K562 (cell line): ENCODE measurements around the gene ERAS.
"Not testable (repeated sequence)": the region's sequence is repeated elsewhere in the genome, so short reads cannot be mapped to it uniquely, and the experiment has no call there.

Experiments used
- EZH2 ChIP-seq: IDR thresholded peaks from 2 replicates; pipeline ENCODE4 v1.6.1; 2012; ENCODE audit warnings: low read depth, mild to moderate bottlenecking, inconsistent platforms, low read length, borderline replicate concordance
- GABPA ChIP-seq: fragments of 200-800 bp; sonication (Bioruptor generic); conservative IDR thresholded peaks from 2 replicates; pipeline ENCODE4 v1.6.1; 2016; ENCODE audit warnings: low read depth, missing genetic modification characterization, missing compliant biosample characterization
- LCOR ChIP-seq: sonication (generic); formaldehyde crosslinking; IDR thresholded peaks from 2 replicates; pipeline ENCODE4 v1.8.0; 2022; ENCODE audit warnings: mild to moderate bottlenecking, missing genetic modification reagents
- NBN ChIP-seq: fragments of 450-650 bp; IDR thresholded peaks from 2 replicates; pipeline ENCODE4 v1.6.1; 2016; ENCODE audit warnings: low read depth, mild to moderate bottlenecking
- NUFIP1 ChIP-seq: fragments of 450-650 bp; IDR thresholded peaks from 2 replicates; pipeline ENCODE4 v1.6.1; 2018; ENCODE audit not compliant: partially characterized antibody
- SMARCA4 ChIP-seq: fragments of 450-650 bp; IDR thresholded peaks from 2 replicates; pipeline ENCODE4 v1.6.1; 2016
- TSC22D4 ChIP-seq: fragments of 450-650 bp; IDR thresholded peaks from 2 replicates; pipeline ENCODE4 v1.6.1; 2016; ENCODE audit warnings: missing genetic modification characterization, missing biosample characterization, control low read depth
- ZNF133 ChIP-seq: fragments of 250-450 bp; sonication (Bioruptor Pico); IDR thresholded peaks from 2 replicates; pipeline ENCODE4 v1.4.0; 2020; ENCODE audit warnings: mild to moderate bottlenecking
- TF ChIP-seq, protein P1 (sequence below), 3 experiments: IDR thresholded peaks in 2 of 3; conservative IDR thresholded peaks in 1 of 3; 2 replicates each; pipeline ENCODE4 v1.5.1; 2011 to 2012; ENCODE audit warnings: low read length in 3 of 3, mild to moderate bottlenecking in 3 of 3, control low read depth in 2 of 3, improper control_type of control experiment in 1 of 3, inconsistent platforms in 1 of 3, low read depth in 1 of 3, mixed read lengths in 1 of 3, moderate library complexity in 1 of 3; ENCODE audit not compliant: insufficient read depth in 2 of 3
- TF ChIP-seq, protein P2 (sequence below): sonication (generic); formaldehyde crosslinking; IDR thresholded peaks from 2 replicates; pipeline ENCODE4 v1.8.0; 2022; ENCODE audit warnings: mild to moderate bottlenecking, missing genetic modification reagents
- TF ChIP-seq, protein P3 (sequence below): sonication (generic); formaldehyde crosslinking; IDR thresholded peaks from 2 replicates; pipeline ENCODE4 v1.8.0; 2023; ENCODE audit warnings: mild to moderate bottlenecking, missing genetic modification reagents

DNA sequence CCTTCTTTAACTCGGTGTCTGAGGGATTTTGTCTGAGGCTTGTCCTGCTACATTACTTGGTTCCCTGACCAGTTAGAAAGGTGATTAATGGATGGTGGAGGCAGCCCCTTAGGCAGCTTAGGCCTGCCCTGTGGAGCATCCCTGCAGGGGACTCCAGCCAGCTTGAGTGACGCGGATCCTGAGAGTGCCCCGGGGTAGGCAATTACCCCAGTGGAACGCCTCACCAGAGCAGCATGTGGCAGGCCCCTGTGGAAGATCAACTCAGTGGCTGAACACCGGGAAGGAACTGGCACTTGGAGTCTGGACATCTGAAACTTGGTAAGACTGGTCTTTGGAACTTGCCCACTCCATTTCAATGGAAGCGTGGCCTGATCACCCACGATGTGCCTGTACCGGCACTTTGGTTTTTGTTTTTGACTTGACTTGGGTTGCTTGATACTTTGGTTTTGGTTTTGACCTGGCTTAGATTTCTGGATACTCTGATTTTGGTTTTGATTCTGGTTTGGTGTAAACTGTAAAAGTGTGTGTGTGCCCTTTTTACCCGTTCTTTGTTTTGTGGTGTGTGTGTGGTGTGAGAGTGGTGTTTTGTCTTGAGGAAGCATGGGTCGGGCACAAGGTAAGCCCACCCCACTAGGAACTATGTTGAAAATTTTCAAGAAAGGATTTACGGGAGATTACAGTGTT, 27.9 kb downstream of the ERAS start:
- not testable (repeated sequence) for TF ChIP-seq GABPA (tag); SMARCA4; ZNF133 (CRISPR knock-in tag); LCOR (CRISPR knock-in tag); EZH2; NBN; TSC22D4; NUFIP1
- TF ChIP-seq, protein P1, sequence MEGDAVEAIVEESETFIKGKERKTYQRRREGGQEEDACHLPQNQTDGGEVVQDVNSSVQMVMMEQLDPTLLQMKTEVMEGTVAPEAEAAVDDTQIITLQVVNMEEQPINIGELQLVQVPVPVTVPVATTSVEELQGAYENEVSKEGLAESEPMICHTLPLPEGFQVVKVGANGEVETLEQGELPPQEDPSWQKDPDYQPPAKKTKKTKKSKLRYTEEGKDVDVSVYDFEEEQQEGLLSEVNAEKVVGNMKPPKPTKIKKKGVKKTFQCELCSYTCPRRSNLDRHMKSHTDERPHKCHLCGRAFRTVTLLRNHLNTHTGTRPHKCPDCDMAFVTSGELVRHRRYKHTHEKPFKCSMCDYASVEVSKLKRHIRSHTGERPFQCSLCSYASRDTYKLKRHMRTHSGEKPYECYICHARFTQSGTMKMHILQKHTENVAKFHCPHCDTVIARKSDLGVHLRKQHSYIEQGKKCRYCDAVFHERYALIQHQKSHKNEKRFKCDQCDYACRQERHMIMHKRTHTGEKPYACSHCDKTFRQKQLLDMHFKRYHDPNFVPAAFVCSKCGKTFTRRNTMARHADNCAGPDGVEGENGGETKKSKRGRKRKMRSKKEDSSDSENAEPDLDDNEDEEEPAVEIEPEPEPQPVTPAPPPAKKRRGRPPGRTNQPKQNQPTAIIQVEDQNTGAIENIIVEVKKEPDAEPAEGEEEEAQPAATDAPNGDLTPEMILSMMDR (IDR thresholded peaks at IDR 0.05 in 2 of 3, conservative IDR thresholded peaks at IDR 0.05 in 1 of 3; ENCODE audit: insufficient read depth in 2 of 3, low read depth in 1 of 3, low read length in 3 of 3): not testable (repeated sequence)
- TF ChIP-seq, protein P2, sequence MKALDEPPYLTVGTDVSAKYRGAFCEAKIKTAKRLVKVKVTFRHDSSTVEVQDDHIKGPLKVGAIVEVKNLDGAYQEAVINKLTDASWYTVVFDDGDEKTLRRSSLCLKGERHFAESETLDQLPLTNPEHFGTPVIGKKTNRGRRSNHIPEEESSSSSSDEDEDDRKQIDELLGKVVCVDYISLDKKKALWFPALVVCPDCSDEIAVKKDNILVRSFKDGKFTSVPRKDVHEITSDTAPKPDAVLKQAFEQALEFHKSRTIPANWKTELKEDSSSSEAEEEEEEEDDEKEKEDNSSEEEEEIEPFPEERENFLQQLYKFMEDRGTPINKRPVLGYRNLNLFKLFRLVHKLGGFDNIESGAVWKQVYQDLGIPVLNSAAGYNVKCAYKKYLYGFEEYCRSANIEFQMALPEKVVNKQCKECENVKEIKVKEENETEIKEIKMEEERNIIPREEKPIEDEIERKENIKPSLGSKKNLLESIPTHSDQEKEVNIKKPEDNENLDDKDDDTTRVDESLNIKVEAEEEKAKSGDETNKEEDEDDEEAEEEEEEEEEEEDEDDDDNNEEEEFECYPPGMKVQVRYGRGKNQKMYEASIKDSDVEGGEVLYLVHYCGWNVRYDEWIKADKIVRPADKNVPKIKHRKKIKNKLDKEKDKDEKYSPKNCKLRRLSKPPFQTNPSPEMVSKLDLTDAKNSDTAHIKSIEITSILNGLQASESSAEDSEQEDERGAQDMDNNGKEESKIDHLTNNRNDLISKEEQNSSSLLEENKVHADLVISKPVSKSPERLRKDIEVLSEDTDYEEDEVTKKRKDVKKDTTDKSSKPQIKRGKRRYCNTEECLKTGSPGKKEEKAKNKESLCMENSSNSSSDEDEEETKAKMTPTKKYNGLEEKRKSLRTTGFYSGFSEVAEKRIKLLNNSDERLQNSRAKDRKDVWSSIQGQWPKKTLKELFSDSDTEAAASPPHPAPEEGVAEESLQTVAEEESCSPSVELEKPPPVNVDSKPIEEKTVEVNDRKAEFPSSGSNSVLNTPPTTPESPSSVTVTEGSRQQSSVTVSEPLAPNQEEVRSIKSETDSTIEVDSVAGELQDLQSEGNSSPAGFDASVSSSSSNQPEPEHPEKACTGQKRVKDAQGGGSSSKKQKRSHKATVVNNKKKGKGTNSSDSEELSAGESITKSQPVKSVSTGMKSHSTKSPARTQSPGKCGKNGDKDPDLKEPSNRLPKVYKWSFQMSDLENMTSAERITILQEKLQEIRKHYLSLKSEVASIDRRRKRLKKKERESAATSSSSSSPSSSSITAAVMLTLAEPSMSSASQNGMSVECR (CRISPR knock-in tag): not testable (repeated sequence)
- TF ChIP-seq, protein P3, sequence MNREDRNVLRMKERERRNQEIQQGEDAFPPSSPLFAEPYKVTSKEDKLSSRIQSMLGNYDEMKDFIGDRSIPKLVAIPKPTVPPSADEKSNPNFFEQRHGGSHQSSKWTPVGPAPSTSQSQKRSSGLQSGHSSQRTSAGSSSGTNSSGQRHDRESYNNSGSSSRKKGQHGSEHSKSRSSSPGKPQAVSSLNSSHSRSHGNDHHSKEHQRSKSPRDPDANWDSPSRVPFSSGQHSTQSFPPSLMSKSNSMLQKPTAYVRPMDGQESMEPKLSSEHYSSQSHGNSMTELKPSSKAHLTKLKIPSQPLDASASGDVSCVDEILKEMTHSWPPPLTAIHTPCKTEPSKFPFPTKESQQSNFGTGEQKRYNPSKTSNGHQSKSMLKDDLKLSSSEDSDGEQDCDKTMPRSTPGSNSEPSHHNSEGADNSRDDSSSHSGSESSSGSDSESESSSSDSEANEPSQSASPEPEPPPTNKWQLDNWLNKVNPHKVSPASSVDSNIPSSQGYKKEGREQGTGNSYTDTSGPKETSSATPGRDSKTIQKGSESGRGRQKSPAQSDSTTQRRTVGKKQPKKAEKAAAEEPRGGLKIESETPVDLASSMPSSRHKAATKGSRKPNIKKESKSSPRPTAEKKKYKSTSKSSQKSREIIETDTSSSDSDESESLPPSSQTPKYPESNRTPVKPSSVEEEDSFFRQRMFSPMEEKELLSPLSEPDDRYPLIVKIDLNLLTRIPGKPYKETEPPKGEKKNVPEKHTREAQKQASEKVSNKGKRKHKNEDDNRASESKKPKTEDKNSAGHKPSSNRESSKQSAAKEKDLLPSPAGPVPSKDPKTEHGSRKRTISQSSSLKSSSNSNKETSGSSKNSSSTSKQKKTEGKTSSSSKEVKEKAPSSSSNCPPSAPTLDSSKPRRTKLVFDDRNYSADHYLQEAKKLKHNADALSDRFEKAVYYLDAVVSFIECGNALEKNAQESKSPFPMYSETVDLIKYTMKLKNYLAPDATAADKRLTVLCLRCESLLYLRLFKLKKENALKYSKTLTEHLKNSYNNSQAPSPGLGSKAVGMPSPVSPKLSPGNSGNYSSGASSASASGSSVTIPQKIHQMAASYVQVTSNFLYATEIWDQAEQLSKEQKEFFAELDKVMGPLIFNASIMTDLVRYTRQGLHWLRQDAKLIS: not testable (repeated sequence)
